ENCODE data around the gene SLC6A18.

SLC6A18 gene

GRCh38 chr5:1244976-1245375, 19.8 kb downstream of the SLC6A18 start:
- H2BK120ac ChIP-seq (ENCODE audit: low read depth, low read length) = no peak overlapping the region
- no peak overlapping the region for H3K9ac ChIP-seq (ENCODE audit: low read length)
- H3K4me3 ChIP-seq (ENCODE audit: low read length) = no peak overlapping the region
- H3K23ac ChIP-seq (ENCODE audit: low read length) = no peak overlapping the region
- no peak for DNase-seq
- no peak overlapping the region for H2AK5ac ChIP-seq (ENCODE audit: low read length)
- no peaks in the 10 kb centered on the region for H3K27me3 ChIP-seq (ENCODE audit: insufficient read depth, low read length, poor library complexity)
- no peaks in the 10 kb centered on the region for H3K36me3 ChIP-seq (ENCODE audit: control insufficient read depth, insufficient read depth, low read length)
- no CpG with 5 or more reads among the region's 10 CpGs for WGBS (ENCODE audit: extremely low coverage, insufficient coverage, low lambda C conversion rate)
- H4K5ac ChIP-seq (ENCODE audit: low read length) = no peak overlapping the region
- no peak overlapping the region for H3K4me2 ChIP-seq (ENCODE audit: low read length)
- no peaks in the 10 kb centered on the region for H3K4me1 ChIP-seq (ENCODE audit: control insufficient read depth, low read depth, low read length)
- no peak overlapping the region for H2BK15ac ChIP-seq (replicated peaks; ENCODE audit: low read depth)
- no peak overlapping the region for H2BK5ac ChIP-seq (ENCODE audit: low read length)
- no peaks in the 10 kb centered on the region for H3K79me1 ChIP-seq (ENCODE audit: low read length)
- no peak overlapping the region for H3K4ac ChIP-seq (ENCODE audit: low read depth, low read length)
- no peak overlapping the region for H3K27ac ChIP-seq (ENCODE audit: low read depth, low read length)
- no peak overlapping the region for H3K56ac ChIP-seq (ENCODE audit: low read length)
- no peaks in the 10 kb centered on the region for H3K79me2 ChIP-seq (ENCODE audit: control insufficient read depth, insufficient read depth, low read length)
- no peak overlapping the region for H3K18ac ChIP-seq (ENCODE audit: low read length)
- no peak overlapping the region for H4K8ac ChIP-seq (ENCODE audit: low read depth, low read length)

GRCh38 chr5:1245905-1246576, 20.9 kb downstream of the SLC6A18 start:
- Histone ChIP-seq H3K23ac (ENCODE audit: low read length) (no peak overlapping the region), H3K18ac (ENCODE audit: low read length) (no peak overlapping the region), H3K9ac (ENCODE audit: low read length) (no peak overlapping the region), H3K27ac (ENCODE audit: low read depth, low read length) (no peak overlapping the region), H3K27me3 (ENCODE audit: insufficient read depth, low read length, poor library complexity) (no peaks in the 10 kb centered on the region), H2AK5ac (ENCODE audit: low read length) (no peak overlapping the region), H3K4me2 (ENCODE audit: low read length) (no peak overlapping the region), H2BK5ac (ENCODE audit: low read length) (no peak overlapping the region), H3K4ac (ENCODE audit: low read depth, low read length) (no peak overlapping the region), H3K4me3 (ENCODE audit: low read length) (no peak overlapping the region), H3K56ac (ENCODE audit: low read length) (no peak overlapping the region), H4K8ac (ENCODE audit: low read depth, low read length) (no peak overlapping the region), H2BK120ac (ENCODE audit: low read depth, low read length) (no peak overlapping the region), H4K5ac (ENCODE audit: low read length) (no peak overlapping the region), H3K79me1 (ENCODE audit: low read length) (no peaks in the 10 kb centered on the region), H2BK15ac (replicated peaks; ENCODE audit: low read depth) (no peak overlapping the region), H3K36me3 (ENCODE audit: control insufficient read depth, insufficient read depth, low read length) (no peaks in the 10 kb centered on the region), H3K4me1 (ENCODE audit: control insufficient read depth, low read depth, low read length) (no peaks in the 10 kb centered on the region), H3K79me2 (ENCODE audit: control insufficient read depth, insufficient read depth, low read length) (no peaks in the 10 kb centered on the region)
- no CpG with 5 or more reads among the region's 58 CpGs for WGBS (ENCODE audit: extremely low coverage, insufficient coverage, low lambda C conversion rate)
- no peak for DNase-seq

- H3K56ac ChIP-seq (ENCODE audit: low read length) = no peak overlapping the region
- H3K36me3 ChIP-seq (ENCODE audit: control insufficient read depth, insufficient read depth, low read length) = no peaks in the 10 kb centered on the region
- no peak overlapping the region for H4K8ac ChIP-seq (ENCODE audit: low read depth, low read length)
- H3K4me1 ChIP-seq (ENCODE audit: control insufficient read depth, low read depth, low read length) = no peaks in the 10 kb centered on the region
- no peak overlapping the region for H3K4ac ChIP-seq (ENCODE audit: low read depth, low read length)
- H3K79me1 ChIP-seq (ENCODE audit: low read length) = no peaks in the 10 kb centered on the region
- H3K79me2 ChIP-seq (ENCODE audit: control insufficient read depth, insufficient read depth, low read length) = no peaks in the 10 kb centered on the region
- peak; percentile 77 for DNase-seq
- no peak overlapping the region for H2BK120ac ChIP-seq (ENCODE audit: low read depth, low read length)
- H3K4me3 ChIP-seq (ENCODE audit: low read length) = no peak overlapping the region
- WGBS (ENCODE audit: extremely low coverage, insufficient coverage, low lambda C conversion rate) = no CpG with 5 or more reads among the region's 43 CpGs
- no peak overlapping the region for H3K27ac ChIP-seq (ENCODE audit: low read depth, low read length)
- no peaks in the 10 kb centered on the region for H3K27me3 ChIP-seq (ENCODE audit: insufficient read depth, low read length, poor library complexity)
- no peak overlapping the region for H2BK5ac ChIP-seq (ENCODE audit: low read length)
- no peak overlapping the region for H2AK5ac ChIP-seq (ENCODE audit: low read length)
- H3K9ac ChIP-seq (ENCODE audit: low read length) = no peak overlapping the region
- no peak overlapping the region for H3K23ac ChIP-seq (ENCODE audit: low read length)
- no peak overlapping the region for H4K5ac ChIP-seq (ENCODE audit: low read length)
- H3K4me2 ChIP-seq (ENCODE audit: low read length) = no peak overlapping the region
- no peak overlapping the region for H2BK15ac ChIP-seq (replicated peaks; ENCODE audit: low read depth)
- no peak overlapping the region for H3K18ac ChIP-seq (ENCODE audit: low read length)
Measured at GRCh38 chr5:1246711-1247431, 21.7 kb downstream of the SLC6A18 start.

- no CpG with 5 or more reads among the region's 6 CpGs for WGBS (ENCODE audit: extremely low coverage, insufficient coverage, low lambda C conversion rate)
- no peak overlapping the region for H4K8ac ChIP-seq (ENCODE audit: low read depth, low read length)
- H3K4me1 ChIP-seq (ENCODE audit: control insufficient read depth, low read depth, low read length) = no peaks in the 10 kb centered on the region
- no peak overlapping the region for H3K23ac ChIP-seq (ENCODE audit: low read length)
- H3K9ac ChIP-seq (ENCODE audit: low read length) = no peak overlapping the region
- H4K5ac ChIP-seq (ENCODE audit: low read length) = no peak overlapping the region
- no peak overlapping the region for H2AK5ac ChIP-seq (ENCODE audit: low read length)
- no peak overlapping the region for H3K4me2 ChIP-seq (ENCODE audit: low read length)
- no peak overlapping the region for H3K56ac ChIP-seq (ENCODE audit: low read length)
- no peaks in the 10 kb centered on the region for H3K27me3 ChIP-seq (ENCODE audit: insufficient read depth, low read length, poor library complexity)
- no peaks in the 10 kb centered on the region for H3K79me1 ChIP-seq (ENCODE audit: low read length)
- H2BK120ac ChIP-seq (ENCODE audit: low read depth, low read length) = no peak overlapping the region
- H3K27ac ChIP-seq (ENCODE audit: low read depth, low read length) = no peak overlapping the region
- no peaks in the 10 kb centered on the region for H3K36me3 ChIP-seq (ENCODE audit: control insufficient read depth, insufficient read depth, low read length)
- no peak overlapping the region for H3K18ac ChIP-seq (ENCODE audit: low read length)
- no peaks in the 10 kb centered on the region for H3K79me2 ChIP-seq (ENCODE audit: control insufficient read depth, insufficient read depth, low read length)
- H2BK5ac ChIP-seq (ENCODE audit: low read length) = no peak overlapping the region
- H3K4me3 ChIP-seq (ENCODE audit: low read length) = no peak overlapping the region
- no peak overlapping the region for H3K4ac ChIP-seq (ENCODE audit: low read depth, low read length)
- no peak overlapping the region for H2BK15ac ChIP-seq (replicated peaks; ENCODE audit: low read depth)
- DNase-seq = no peak
Measured at GRCh38 chr5:1247811-1248210, 22.6 kb downstream of the SLC6A18 start.

GRCh38 chr5:1249366-1250280, 24.4 kb downstream of the SLC6A18 start:
- no peak overlapping the region for H4K5ac ChIP-seq (ENCODE audit: low read length)
- no peak overlapping the region for H3K27ac ChIP-seq (ENCODE audit: low read depth, low read length)

More at GRCh38 chr5:1249366-1250280, 24.4 kb downstream of the SLC6A18 start:
- Histone ChIP-seq H2BK120ac (ENCODE audit: low read depth, low read length) (no peak overlapping the region), H3K36me3 (ENCODE audit: control insufficient read depth, insufficient read depth, low read length) (no peaks in the 10 kb centered on the region), H3K23ac (ENCODE audit: low read length) (no peak overlapping the region), H4K8ac (ENCODE audit: low read depth, low read length) (no peak overlapping the region), H2BK15ac (replicated peaks; ENCODE audit: low read depth) (no peak overlapping the region), H3K56ac (ENCODE audit: low read length) (no peak overlapping the region), H3K79me1 (ENCODE audit: low read length) (no peaks in the 10 kb centered on the region), H2AK5ac (ENCODE audit: low read length) (no peak overlapping the region), H3K9ac (ENCODE audit: low read length) (no peak overlapping the region), H3K4me1 (ENCODE audit: control insufficient read depth, low read depth, low read length) (no peaks in the 10 kb centered on the region), H3K4me2 (ENCODE audit: low read length) (no peak overlapping the region), H2BK5ac (ENCODE audit: low read length) (no peak overlapping the region), H3K4ac (ENCODE audit: low read depth, low read length) (no peak overlapping the region), H3K79me2 (ENCODE audit: control insufficient read depth, insufficient read depth, low read length) (no peaks in the 10 kb centered on the region), H3K18ac (ENCODE audit: low read length) (no peak overlapping the region), H3K4me3 (ENCODE audit: low read length) (no peak overlapping the region), H3K27me3 (ENCODE audit: insufficient read depth, low read length, poor library complexity) (no peaks in the 10 kb centered on the region)
- WGBS (ENCODE audit: extremely low coverage, insufficient coverage, low lambda C conversion rate) = no CpG with 5 or more reads among the region's 29 CpGs
- no peak for DNase-seq
